ES-I3 (cell line): ENCODE measurements around the gene C1GALT1.
"Not testable (repeated sequence)": the region's sequence is repeated elsewhere in the genome, so short reads cannot be mapped to it uniquely, and the experiment has no call there.

Experiments used
- H3K36me3 ChIP-seq: 2 replicates; pipeline ENCODE4 v1.6.1; 2013; ENCODE audit warnings: mild to moderate bottlenecking, low read length, control low read depth, moderate library complexity; ENCODE audit not compliant: insufficient read depth
- H3K4me1 ChIP-seq: 2 replicates; pipeline ENCODE4 v1.6.1; 2013; ENCODE audit warnings: mild to moderate bottlenecking, control low read depth, low read length; ENCODE audit not compliant: insufficient read depth
- H3K9ac ChIP-seq: 2 replicates; pipeline ENCODE4 v1.6.1; 2013; ENCODE audit warnings: low read depth, mild to moderate bottlenecking, low read length, moderate library complexity
- H3K9me3 ChIP-seq: 2 replicates; pipeline ENCODE4 v1.6.1; 2013; ENCODE audit warnings: mild to moderate bottlenecking, low read length, moderate library complexity; ENCODE audit not compliant: control insufficient read depth, insufficient read depth

C1GALT1 gene

DNA sequence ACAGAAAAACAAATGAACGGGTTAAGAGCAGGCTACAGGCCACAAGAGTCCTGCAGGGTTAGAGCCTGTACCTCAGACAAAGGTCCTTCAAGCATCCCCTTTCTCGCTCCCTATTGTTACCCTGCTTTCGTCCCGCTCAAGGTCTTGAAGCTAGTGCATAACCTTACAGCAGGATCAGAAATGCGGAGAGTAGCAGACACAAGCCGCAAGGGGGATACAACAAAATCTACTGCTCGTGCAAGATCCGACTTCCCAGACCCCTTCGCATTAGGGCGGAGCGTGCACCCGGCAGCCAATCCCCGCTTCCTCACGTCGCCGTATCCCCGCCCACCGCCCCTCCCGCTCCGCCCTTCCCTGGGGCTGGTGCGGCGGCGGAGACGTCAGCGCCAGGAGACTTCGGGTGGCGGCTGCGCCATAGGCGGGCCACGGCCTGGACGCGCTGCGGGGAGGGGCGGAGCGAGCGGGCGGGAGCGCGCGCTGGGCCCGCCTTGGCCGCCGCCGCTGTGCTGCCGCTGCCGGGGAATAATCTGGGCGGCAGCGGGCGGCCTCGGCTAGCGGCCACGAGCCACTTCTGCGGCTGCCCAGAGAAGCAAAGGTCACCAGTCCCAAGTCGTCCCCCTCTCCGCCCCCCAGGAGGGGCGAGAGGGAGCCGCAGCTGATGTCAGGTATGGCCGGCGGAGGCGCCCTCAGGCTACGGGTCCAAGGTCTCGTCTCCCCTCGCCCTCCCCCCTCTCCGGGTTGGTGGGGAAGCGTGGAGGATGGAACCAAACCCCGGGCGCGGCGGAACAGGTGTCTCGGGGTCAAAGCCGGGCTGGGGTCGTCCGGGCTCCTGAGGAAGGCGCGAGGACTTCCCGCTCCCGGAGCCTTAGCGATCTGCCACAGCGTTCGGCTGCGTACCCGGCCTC, at the start of gene C1GALT1:
C1GALT1 (plus strand) TSS at position 389 of the 905 bp plus-strand sequence. CDS start 51,776 bp downstream, outside the sequence.
- Histone ChIP-seq H3K4me1 (peaks cover 16% of the 10 kb centered on the region), H3K9ac (peak within 1 kb of the TSS; percentile 92), H3K9me3 (no peaks in the 10 kb centered on the region), H3K36me3 (no peaks in the 10 kb centered on the region)

DNA sequence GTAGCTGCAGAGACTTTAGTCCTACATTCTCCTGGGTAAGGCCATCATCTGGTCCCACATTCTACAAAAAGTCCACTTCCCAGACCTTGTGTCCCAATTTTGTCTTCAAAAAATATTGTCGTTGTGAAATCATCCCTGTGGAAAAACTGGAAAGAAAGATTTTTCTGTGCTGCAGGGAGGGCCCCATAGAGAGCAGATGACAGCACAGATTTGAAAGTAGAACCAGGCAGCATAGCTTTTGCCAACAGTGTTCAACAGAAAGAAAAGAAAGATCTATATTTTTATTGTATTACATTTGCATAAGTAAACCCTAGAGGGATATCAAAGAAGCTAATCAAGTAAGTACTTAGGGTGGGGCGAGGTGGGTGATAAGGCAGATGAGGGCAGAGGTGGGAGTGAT, 48.3 kb upstream of the C1GALT1 start:
- no peaks in the 10 kb centered on the region; the same call in 1 of the 2 replicates for H3K4me1 ChIP-seq
- no peak overlapping the region for H3K9ac ChIP-seq
- H3K36me3 ChIP-seq = no peaks in the 10 kb centered on the region
- no peaks in the 10 kb centered on the region for H3K9me3 ChIP-seq

DNA sequence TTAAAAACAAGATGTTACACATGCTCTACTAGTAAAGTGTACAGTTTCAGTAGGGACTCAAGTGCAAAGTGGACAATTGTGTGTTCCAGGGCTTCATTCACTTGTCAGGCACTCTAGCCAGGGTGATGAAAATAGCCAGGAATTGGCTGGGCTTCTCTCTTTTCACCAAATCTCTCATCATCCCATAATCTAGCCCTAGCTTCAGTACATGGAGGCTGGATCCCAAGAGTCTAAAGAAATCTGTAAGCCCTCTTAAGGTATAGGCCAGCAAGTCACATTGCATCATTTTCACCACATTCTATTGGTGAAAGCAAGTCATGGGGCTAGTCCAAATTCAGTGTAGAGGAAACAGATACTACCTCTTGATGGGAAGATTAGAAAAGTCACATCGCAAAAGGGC, 47.3 kb upstream of the C1GALT1 start:
- Histone ChIP-seq H3K9me3 (no peaks in the 10 kb centered on the region), H3K36me3 (no peaks in the 10 kb centered on the region), H3K4me1 (no peaks in the 10 kb centered on the region; the same call in 1 of the 2 replicates), H3K9ac (no peak overlapping the region)

DNA sequence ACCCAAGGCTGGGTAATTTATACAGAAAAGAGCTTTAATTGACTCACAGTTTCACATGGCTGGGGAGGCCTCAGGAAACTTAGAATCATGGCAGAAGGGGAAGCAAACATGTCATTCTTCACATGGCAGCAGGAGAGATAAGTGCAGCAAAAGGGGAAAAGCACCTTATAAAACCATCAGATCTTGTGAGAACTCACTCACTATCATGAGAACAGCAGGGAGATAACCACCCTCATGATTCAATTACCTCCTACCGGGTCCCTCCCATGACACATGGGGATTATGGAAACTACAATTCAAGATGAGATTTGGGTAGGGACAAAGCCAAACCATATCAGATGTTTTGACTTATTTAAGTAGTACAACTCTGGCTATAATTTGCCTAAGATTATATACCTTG, 46.4 kb upstream of the C1GALT1 start:
- H3K36me3 ChIP-seq, H3K9ac ChIP-seq, H3K9me3 ChIP-seq, H3K4me1 ChIP-seq: not testable (repeated sequence)

DNA sequence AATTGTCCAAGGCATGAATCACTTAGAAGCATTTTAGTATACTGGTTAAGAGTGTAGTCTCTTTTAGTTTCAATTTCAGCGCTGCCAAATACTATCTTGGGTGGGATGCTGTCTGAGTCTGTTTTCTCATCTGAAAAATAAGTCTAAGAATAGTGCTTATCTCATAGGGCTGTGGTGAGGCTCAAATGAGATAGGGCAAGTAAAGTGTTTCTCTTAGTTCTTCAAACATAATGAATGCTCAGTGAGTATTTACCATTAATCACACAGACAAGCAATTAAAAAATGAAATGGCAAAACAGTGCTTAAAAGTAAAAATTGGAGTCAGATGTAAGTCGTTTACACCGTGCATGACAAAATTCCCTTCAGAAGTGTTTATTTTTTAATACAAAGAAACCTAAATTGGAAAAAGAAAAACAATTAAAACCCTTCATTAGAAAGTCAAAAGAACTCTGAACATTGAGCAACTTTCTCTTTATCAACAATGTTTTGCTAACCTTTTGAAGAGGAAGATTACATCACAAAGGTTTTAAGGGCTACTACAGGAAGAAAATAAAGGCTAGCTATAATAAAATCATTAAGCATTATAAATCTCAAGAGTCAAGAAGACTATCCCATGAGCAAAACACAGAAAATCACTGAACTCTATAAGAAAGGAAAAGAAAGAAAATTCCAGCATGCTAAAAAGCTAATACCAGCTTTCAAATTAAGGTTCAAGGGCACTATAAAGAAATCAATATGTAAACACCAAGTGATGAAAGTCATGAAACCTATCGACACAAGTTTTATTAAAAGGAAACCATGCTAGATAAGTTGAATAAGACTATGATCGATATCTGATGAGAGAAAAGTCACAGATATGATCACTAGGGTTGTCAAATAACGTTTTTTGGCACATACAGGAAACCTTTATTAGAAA, 45.6 kb upstream of the C1GALT1 start:
- no peaks in the 10 kb centered on the region for H3K36me3 ChIP-seq
- H3K4me1 ChIP-seq = no peaks in the 10 kb centered on the region; the same call in 1 of the 2 replicates
- H3K9ac ChIP-seq = no peak overlapping the region
- no peaks in the 10 kb centered on the region for H3K9me3 ChIP-seq

DNA sequence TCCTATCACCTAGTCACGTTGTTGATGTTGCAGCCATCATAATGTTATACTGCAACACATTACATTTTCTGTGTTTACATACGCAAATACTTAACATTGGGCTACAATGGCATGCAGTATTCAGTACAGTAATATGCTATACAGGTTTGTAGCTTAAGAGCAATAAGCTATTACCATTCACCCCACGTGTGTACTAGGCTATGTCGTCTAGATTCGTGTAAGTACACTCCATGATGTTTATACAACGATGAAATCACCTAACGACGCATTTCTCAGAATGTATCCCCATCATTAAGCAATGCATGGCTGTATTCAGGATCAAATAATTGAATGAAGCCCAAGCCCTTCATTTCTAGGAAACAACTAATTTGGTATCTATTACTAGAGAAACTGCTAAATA, 43.4 kb upstream of the C1GALT1 start:
- no peaks in the 10 kb centered on the region for H3K36me3 ChIP-seq
- H3K9me3 ChIP-seq = no peaks in the 10 kb centered on the region
- H3K4me1 ChIP-seq = no peaks in the 10 kb centered on the region; the same call in 1 of the 2 replicates
- no peak overlapping the region for H3K9ac ChIP-seq

DNA sequence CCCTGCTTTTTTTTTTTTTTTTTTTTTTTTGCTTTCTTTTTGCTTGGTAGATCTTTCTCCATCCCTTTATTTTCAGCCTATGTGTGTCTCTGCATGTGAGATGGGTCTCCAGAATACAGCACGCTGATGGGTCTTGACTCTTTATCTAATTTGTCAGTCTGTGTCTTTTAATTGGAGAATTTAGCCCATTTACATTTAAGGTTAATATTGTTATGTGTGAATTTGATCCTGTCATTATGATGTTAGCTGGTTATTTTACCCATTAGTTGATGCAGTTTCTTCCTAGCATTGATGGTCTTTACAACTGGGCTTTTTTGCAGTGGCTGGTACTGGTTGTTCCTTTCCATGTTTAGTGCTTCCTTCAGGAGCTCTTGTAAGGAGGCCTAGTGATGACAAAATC, 38.9 kb upstream of the C1GALT1 start:
- H3K36me3 ChIP-seq, H3K4me1 ChIP-seq, H3K9me3 ChIP-seq, H3K9ac ChIP-seq: not testable (repeated sequence)

DNA sequence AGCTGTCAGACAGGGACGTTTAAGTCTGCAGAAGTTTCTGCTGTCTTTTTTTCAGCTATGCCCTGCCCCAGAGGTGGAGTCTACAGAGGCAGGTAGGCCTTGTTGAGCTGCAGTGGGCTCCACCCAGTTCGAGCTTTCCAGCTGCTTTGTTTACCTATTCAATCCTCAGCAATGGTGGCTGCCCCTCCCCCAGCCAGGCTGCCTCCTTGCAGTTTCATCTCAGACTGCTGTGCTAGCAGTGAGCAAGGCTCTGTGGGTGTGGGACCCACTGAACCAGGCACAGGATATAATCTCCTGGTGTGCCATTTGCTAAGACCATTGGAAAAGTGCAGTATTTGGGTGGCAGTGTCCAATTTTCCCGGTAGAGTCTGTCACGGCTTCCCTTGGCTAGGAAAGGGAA, 37.2 kb upstream of the C1GALT1 start:
- H3K4me1 ChIP-seq, H3K9ac ChIP-seq, H3K36me3 ChIP-seq, H3K9me3 ChIP-seq: not testable (repeated sequence)

DNA sequence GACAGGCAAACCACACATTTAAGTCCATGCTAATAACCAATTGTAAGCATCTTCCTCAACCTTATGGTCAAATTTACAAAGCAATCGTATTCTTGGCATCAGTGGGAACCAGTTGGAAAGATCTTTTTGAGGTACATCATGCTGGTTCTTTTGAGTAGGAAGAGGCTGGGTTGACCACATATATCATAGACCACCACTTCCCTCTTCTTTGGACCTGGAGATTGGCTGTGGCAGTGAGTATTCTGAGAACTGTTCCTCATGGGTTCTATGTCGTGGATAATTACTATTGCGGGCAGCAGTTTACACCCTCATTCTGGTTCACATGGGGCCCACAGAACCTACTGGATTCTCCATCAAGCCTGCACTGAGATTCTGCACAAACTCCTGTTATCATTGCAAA, 35.5 kb upstream of the C1GALT1 start:
- Histone ChIP-seq H3K4me1 (no peaks in the 10 kb centered on the region), H3K9ac (no peak overlapping the region), H3K36me3 (no peaks in the 10 kb centered on the region), H3K9me3 (no peaks in the 10 kb centered on the region; the same call in 1 of the 2 replicates)

DNA sequence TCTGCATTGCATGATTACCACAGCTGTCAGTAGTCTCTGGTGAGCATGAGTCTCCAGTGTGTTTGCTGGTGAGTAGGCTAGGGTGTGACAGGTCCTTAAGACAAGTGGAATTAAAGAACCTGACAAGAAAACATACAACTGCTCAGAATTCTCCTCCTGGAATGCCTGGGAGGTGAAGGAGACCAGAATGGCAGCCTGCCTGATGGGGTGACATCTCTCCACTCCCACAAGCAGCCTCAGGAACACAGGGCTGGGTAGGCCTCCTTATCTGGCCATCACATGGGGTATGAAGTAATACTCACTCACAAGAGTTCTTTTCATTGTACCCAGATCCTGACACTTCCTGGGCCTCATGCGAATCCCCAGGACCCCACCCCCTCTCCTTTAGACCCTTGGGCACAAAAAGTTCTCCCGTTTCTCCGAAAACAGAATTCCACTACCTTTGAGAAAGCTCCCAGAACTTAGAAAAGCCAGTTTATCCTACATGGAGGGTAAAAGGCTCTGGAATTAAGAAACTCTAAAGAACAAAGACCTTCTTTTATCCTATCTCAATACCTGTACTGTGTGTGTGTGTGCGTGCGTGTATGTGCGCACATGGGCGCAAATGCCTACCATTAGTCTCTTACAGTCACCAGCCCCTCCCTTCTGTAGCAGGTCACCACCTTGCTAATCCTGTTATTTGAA, 33.4 kb upstream of the C1GALT1 start:
- H3K9ac ChIP-seq = no peak overlapping the region
- H3K4me1 ChIP-seq = no peaks in the 10 kb centered on the region
- no peaks in the 10 kb centered on the region; the same call in none of the 2 replicates for H3K9me3 ChIP-seq
- H3K36me3 ChIP-seq = no peaks in the 10 kb centered on the region

DNA sequence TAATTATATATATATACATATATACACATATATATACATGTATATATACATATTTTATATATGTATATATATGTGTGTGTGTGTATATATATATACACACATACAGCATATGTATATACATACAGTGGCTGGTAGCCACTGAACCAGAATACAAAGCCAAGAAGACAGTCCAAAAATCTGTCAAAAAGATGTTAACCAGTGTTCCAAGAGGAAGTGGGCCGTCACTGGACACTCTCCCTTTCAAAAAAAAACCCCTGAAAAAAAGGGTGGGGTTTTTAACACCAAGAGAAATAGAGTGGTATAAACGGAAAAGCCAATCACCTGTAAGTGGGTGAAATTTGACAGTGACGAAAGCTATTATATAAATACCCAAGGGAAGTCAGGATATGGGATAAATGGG, 31.1 kb upstream of the C1GALT1 start:
- Histone ChIP-seq H3K36me3 (no peaks in the 10 kb centered on the region), H3K4me1 (no peaks in the 10 kb centered on the region), H3K9ac (no peak overlapping the region), H3K9me3 (peaks cover 10% of the 10 kb centered on the region)

DNA sequence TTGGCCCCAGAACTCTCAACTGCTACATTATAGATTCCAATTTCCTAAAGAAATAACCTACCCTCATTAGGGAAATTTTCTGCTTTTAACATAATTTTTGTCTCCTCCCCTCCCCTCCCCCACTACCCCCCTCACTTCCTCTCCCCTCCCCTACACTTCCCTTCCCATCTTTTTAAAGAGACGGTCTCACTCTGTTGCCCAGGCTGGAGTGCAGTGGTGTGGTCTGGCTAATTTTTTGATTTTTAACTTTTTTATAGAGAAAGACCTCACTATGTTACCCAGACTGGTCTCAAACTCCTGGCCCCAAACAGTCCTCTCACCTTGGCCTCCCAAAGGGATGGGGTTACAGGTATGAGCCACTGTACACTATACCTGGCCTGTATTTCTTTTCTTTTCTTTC, 30.5 kb upstream of the C1GALT1 start:
- peaks cover 10% of the 10 kb centered on the region for H3K9me3 ChIP-seq
- H3K36me3 ChIP-seq = no peaks in the 10 kb centered on the region
- no peaks in the 10 kb centered on the region for H3K4me1 ChIP-seq
- no peak overlapping the region for H3K9ac ChIP-seq

DNA sequence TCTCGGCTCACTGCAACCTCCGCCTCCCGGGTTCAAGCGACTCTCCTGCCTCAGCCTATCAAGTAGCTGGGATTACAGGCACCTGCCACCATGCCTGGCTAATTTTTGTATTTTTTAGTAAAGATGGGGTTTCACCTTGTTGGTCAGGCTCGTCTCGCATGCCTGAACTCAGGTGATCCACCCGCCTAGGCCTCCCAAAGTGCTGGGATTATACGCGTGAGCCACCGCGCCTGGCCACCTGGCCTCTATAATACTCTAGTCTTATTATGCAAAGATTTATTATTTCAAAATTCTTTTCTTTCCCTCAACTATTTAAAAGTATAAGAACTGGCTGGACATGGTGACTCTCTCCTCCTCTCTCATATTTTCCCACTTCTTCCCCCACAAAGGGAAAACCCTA, 30.0 kb upstream of the C1GALT1 start:
- no peak overlapping the region for H3K9ac ChIP-seq
- no peaks in the 10 kb centered on the region for H3K36me3 ChIP-seq
- H3K4me1 ChIP-seq = no peaks in the 10 kb centered on the region
- peaks cover 10% of the 10 kb centered on the region for H3K9me3 ChIP-seq

DNA sequence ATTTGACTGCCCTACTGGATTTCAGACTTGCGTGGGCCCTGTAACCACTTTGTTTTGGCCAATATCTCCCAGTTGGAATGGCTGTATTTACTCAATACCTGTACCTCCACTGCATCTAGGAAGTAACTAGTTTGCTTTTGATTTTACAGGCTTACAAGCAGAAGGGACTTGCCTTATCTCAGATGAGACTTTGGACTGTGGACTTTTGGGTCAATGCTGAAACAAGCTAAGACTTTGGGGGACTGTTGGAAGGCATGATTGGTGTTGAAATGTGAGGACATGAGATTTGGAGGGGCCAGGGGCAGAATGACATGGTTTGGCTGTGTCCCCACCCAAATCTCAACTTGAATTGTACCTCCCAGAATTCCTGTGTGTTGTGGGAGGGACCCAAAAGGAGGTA, 28.0 kb upstream of the C1GALT1 start:
- not testable (repeated sequence) for H3K9ac ChIP-seq, H3K4me1 ChIP-seq, H3K36me3 ChIP-seq, H3K9me3 ChIP-seq
